HG02852 (cell line): Measurements from ENCODE around the gene HORMAD2.

ENCODE experiments used
- ATAC-seq: cut with Tn5 transposase; IDR thresholded peaks from one replicate; pipeline ENCODE4 v1.9.1; 2021; ENCODE audit warnings: mild to moderate bottlenecking, moderate library complexity; ENCODE audit not compliant: unreplicated experiment

Gene HORMAD2

GRCh38 chr22:30224161-30224857 is 144.0 kb downstream of the HORMAD2 start:
- ATAC-seq, result no peak

GRCh38 chr22:30225220-30225927 is 145.1 kb downstream of the HORMAD2 start:
- ATAC-seq, result no peak

GRCh38 chr22:30226192-30226832 is 146.0 kb downstream of the HORMAD2 start:
- ATAC-seq, result no peak
